K562 (cell line): Measurements from ENCODE around the gene RBMX. TPM values are rescaled to one million over a fixed set of nuclear protein-coding genes. Genes with fewer than 3 reads are reported as not detected.
A peak's percentile ranks its signal among the peaks of the same experiment; 100 is the strongest.

Source experiments
- ATF1 ChIP-seq, 2 experiments: fragments of 450-650 bp in 1 of 2; IDR thresholded peaks; 2 replicates each; pipeline ENCODE4 v1.6.1; 2016; ENCODE audit warnings: missing compliant biosample characterization in 1 of 2, missing genetic modification characterization in 1 of 2
- CHD4 ChIP-seq: fragments of 200-600 bp; sonication (generic); IDR thresholded peaks from 3 replicates; pipeline ENCODE4 v1.6.1; 2012; ENCODE audit warnings: low read depth, mild to moderate bottlenecking, mixed read lengths, low read length, inconsistent platforms; ENCODE audit not compliant: insufficient read depth, insufficient replicate concordance, poor library complexity, severe bottlenecking
- ELF4 ChIP-seq: fragments of 450-650 bp; formaldehyde crosslinking; IDR thresholded peaks from 2 replicates; pipeline ENCODE4 v1.4.0; 2022; ENCODE audit warnings: missing genetic modification characterization
- ELK1 ChIP-seq: sonication (generic); formaldehyde crosslinking; IDR thresholded peaks from 2 replicates; pipeline ENCODE4 v1.8.1; 2022; ENCODE audit warnings: missing genetic modification reagents
- KAT8 ChIP-seq: fragments of 450-650 bp; IDR thresholded peaks from 2 replicates; pipeline ENCODE4 v1.6.1; 2016; ENCODE audit warnings: low read depth, mild to moderate bottlenecking
- NCOA2 ChIP-seq, 2 experiments: fragments of 450-650 bp; IDR thresholded peaks; 2 replicates each; pipeline ENCODE4 v1.6.1; 2018; ENCODE audit warnings: mild to moderate bottlenecking in 2 of 2, moderate library complexity in 1 of 2; ENCODE audit not compliant: partially characterized antibody in 2 of 2
- NR2C1 ChIP-seq, 2 experiments: fragments of 450-650 bp; IDR thresholded peaks; 2 replicates each; pipeline ENCODE4 v1.6.1; 2017; ENCODE audit warnings: mild to moderate bottlenecking in 2 of 2, antibody characterized with exemption in 1 of 2, inconsistent platforms in 1 of 2, missing compliant biosample characterization in 1 of 2, missing genetic modification characterization in 1 of 2
- THAP12 ChIP-seq: fragments of 250-450 bp; sonication (Bioruptor Pico); IDR thresholded peaks from 2 replicates; pipeline ENCODE4 v1.9.0; 2021; ENCODE audit warnings: mild to moderate bottlenecking, inconsistent platforms
- ZFP1 ChIP-seq: fragments of 450-650 bp; formaldehyde crosslinking; IDR thresholded peaks from 2 replicates; pipeline ENCODE4 v1.4.0; 2020; ENCODE audit warnings: mild to moderate bottlenecking, mixed read lengths
- ZNF197 ChIP-seq: fragments of 200-800 bp; sonication (Bioruptor generic); IDR thresholded peaks from 2 replicates; pipeline ENCODE4 v1.6.1; 2016; ENCODE audit warnings: low read depth, missing genetic modification characterization, missing compliant biosample characterization
- polyA plus RNA-seq, 8 experiments: library from polyadenylated mRNA; depleted of rRNA in 4 of 8; stranded (reverse) in 5 of 8; unstranded in 3 of 8; fragments of >200 nt; fragmentation: Nextera tagmentation in 2 of 8; fragmentation: Illumina TruSeq in 1 of 8; extraction: Ambion mirVana in 2 of 8; extraction: Trizol in 1 of 8; gene quantifications; 2 replicates each; pipeline versions ENCODE4 v1.2.1 to v1.2.3, GENCODE V29; 2011 to 2014; ENCODE audit warnings: inconsistent platforms in 1 of 8, missing spikeins in 1 of 8
- total RNA-seq, 7 experiments: library from RNA; depleted of rRNA in 6 of 7; stranded (reverse); fragments of >200 nt in 6 of 7; fragmentation: Illumina TruSeq in 2 of 7; extraction: Trizol in 2 of 7; gene quantifications; 2 replicates each; pipeline versions ENCODE4 v1.2.1 to v1.2.3, GENCODE V29; 2011 to 2021; ENCODE audit warnings: low replicate concordance in 1 of 7
- TF ChIP-seq, protein P1 (sequence below): sonication (generic); formaldehyde crosslinking; IDR thresholded peaks from 2 replicates; pipeline ENCODE4 v1.8.1; 2023; ENCODE audit warnings: mild to moderate bottlenecking, missing genetic modification reagents
- TF ChIP-seq, protein P2 (sequence below): sonication (generic); formaldehyde crosslinking; IDR thresholded peaks from 2 replicates; pipeline ENCODE4 v1.8.0; 2022; ENCODE audit warnings: mild to moderate bottlenecking, missing genetic modification reagents, borderline replicate concordance

Gene RBMX
- total and polyA plus RNA-seq, 9 of the 15 experiments (the other 6 are each of a cell fraction or from before 2014, with no cell fraction given), result 405 to 671 (median 540) TPM

GRCh38 chrX:136880452-136881013 lies at the start of gene RBMX (continued):
- TF ChIP-seq ZNF197 (CRISPR knock-in tag) (no peak), ELK1 (CRISPR knock-in tag) (no peak), CHD4 (no peak), ELF4 (no peak), NR2C1 (IDR thresholded peaks at IDR 0.05) (peak; percentile 76), NR2C1 (tag; IDR thresholded peaks at IDR 0.05) (peak; percentile 80), NCOA2 (IDR thresholded peaks at IDR 0.05; ENCODE audit: partially characterized antibody in 2 of 2) (no peak), ZFP1 (CRISPR knock-in tag) (no peak), THAP12 (peak; percentile 86), ATF1 (CRISPR knock-in tag; IDR thresholded peaks at IDR 0.05) (no peak), ATF1 (tag; IDR thresholded peaks at IDR 0.05) (peak; percentile 72), KAT8 (no peak)
- TF ChIP-seq, protein P1, sequence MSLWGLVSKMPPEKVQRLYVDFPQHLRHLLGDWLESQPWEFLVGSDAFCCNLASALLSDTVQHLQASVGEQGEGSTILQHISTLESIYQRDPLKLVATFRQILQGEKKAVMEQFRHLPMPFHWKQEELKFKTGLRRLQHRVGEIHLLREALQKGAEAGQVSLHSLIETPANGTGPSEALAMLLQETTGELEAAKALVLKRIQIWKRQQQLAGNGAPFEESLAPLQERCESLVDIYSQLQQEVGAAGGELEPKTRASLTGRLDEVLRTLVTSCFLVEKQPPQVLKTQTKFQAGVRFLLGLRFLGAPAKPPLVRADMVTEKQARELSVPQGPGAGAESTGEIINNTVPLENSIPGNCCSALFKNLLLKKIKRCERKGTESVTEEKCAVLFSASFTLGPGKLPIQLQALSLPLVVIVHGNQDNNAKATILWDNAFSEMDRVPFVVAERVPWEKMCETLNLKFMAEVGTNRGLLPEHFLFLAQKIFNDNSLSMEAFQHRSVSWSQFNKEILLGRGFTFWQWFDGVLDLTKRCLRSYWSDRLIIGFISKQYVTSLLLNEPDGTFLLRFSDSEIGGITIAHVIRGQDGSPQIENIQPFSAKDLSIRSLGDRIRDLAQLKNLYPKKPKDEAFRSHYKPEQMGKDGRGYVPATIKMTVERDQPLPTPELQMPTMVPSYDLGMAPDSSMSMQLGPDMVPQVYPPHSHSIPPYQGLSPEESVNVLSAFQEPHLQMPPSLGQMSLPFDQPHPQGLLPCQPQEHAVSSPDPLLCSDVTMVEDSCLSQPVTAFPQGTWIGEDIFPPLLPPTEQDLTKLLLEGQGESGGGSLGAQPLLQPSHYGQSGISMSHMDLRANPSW (CRISPR knock-in tag), result no peak
- TF ChIP-seq, protein P2, sequence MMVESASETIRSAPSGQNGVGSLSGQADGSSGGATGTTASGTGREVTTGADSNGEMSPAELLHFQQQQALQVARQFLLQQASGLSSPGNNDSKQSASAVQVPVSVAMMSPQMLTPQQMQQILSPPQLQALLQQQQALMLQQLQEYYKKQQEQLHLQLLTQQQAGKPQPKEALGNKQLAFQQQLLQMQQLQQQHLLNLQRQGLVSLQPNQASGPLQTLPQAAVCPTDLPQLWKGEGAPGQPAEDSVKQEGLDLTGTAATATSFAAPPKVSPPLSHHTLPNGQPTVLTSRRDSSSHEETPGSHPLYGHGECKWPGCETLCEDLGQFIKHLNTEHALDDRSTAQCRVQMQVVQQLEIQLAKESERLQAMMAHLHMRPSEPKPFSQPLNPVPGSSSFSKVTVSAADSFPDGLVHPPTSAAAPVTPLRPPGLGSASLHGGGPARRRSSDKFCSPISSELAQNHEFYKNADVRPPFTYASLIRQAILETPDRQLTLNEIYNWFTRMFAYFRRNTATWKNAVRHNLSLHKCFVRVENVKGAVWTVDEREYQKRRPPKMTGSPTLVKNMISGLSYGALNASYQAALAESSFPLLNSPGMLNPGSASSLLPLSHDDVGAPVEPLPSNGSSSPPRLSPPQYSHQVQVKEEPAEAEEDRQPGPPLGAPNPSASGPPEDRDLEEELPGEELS (CRISPR knock-in tag), result no peak
